Activated T-cell treated with anti-CD3 and anti-CD28 coated beads, Interleukin-2, amount 50 U/mL, for 48 hours (primary cell): ENCODE data around the gene ABI1.

Experiments used
- DNase-seq, 2 experiments: peaks; one replicate each; pipeline ENCODE4 v3.0.0-alpha.2; 2020

ABI1 gene

DNA sequence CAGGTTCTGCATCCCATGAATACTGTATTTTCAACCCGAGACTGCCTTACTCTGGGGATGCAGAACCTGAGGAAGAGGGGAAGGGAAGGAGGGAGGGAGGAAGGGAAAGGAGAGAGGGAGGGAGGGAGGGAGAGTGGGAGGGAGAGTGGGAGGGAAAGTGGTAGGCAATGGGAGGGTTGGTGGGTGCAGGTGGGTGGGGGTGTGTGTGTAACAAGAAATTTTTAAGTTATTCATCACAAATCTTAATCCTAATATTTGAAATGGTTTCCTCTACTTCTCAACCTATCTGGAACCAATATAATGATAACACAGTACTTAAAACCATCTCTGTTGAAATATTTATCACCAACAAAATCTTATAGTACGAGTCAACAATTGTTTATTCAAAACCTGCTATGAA is 95.2 kb downstream of the ABI1 start:
- no peak for DNase-seq

DNA sequence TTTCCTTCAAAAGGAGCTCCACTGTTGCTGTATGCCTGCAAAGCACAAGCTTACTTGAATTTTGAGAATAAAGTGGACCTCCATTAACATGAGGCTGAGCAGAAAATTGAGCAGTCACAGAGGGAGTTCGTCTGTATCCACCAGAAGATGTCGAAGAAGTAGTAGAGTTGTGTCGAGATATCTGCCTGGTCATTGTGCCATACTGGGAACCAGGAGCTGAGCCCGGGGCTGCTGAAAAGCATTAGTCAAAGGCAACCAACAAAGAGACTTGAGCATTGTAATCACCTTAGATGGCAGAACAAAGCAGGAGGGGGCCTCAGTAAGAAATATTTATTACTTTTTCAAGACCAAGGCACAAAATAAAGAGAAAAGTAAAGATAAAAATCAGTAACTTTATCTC is 101.8 kb downstream of the ABI1 start:
- DNase-seq, result no peak

DNA sequence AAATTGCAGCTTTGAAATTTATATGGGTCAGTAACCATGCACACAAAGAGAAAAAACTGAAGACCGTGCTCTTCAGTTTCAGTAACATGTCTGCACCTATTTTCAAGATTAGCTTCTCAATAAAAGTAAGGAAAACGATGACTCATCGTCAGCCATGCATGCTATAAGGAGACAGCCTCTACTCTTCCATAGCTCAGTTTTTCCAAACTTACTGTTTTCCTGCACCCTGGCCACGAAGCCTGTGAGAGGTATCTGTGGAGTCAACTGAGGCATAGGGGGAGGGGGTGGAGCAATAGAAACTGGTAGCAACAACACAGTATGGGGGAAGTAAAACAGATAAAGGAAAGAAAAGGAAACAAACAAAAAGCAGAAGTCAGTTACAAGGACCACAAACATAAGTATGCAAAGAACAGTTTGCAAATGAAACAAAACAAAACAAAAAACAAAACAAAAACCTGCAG is 105.3 kb downstream of the ABI1 start:
- no peak for DNase-seq

DNA sequence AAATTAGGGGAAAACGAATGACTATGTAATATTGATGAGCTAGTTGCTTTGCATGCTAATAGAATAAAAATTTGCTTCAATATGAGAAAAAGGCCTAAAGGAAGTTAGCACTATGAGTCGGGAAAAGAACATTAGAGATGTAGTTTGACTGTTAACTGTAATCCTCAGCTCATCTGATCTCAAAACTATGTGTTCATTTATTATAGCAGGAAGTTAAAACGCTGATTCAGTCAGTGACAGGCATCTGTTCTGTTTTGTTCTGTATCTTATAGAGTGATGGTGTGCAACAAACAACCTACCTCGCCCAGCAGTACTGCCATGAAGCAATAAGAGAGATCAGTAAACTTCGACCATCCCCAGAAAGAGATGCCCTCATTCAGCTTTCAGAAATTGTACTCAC is 114.7 kb downstream of the ABI1 start:
- DNase-seq, result no peak

DNA sequence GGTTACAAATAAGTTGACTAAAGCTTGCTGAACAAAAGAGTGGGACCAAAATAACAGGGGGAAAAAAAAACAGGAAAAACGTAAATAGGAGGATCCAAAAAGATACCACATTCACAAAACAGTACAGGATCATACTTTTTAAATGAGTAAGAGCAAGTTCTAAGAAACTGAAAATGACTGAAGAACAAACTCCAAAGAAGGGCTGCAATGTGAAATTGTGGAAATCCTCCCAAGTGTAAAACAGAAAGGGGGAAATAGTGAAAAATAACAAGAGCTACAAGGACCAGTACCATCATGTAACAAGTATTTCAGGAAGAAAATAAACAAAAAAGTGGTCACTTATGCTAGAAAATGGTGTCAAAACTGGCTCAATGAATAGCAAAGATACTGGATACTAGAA is 116.9 kb downstream of the ABI1 start:
- DNase-seq, result no peak

DNA sequence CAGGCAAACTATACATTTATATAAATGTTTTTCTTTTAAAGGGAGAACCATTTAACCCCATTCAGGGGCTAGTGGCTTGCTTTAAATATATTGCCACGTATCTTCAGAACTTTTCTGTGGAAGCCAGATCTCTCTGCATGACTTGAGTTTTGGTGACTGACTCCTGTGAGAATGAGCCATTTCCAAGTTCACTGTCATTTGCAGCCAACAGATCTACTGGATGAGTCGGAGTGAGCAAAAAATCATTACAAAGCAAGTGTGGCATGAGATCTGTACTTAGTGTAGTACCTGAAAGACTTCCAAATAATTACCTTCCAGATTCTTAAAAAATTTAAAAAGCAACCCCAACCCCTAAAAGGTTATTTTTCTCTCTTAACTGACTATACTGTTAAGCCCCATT is 117.7 kb downstream of the ABI1 start:
- no peak for DNase-seq

DNA sequence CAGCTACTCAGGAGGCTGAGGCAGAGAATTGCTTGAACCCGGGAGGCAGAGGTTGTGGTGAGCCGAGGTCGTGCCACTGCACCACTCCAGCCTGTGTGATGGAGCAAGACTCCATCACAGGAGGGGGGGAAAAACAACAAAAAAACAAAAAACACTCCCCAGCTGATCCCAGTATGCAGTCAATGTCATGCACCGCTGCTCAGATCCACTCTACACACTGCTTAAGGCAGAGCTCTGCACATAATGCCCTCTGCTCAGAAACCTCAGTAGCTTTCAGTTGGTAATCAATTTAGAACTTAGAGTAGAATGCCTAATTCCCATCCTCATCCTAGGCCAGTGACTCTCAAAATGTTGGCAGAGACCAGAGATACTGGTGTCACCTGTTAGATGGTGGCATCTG is 119.4 kb downstream of the ABI1 start:
- DNase-seq, result no peak

DNA sequence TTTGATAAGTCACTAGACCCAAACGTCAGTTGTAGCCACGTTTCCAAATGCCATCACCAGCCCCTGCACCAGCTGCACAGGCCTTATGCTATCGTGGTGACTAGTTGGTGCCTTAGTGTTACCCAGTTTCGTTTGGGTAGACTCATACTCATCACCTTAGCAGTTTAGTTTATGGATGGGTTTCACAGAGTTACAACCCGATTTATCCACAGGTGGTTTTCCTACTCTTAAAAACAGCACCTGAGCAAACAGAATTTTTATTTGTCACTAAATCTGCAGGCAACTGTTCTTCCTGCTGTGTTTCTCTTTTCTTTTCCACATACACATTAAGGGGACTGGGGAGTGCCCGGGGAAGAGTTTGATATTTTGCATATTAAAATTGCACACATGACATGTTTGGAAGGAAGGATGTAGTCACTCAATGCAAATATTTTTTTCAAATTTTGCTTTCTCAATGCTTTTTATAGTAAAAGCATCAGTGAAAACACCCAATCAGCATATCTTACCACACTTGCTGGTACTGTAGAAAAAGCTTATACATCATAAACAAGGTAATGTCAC is 121.6 kb downstream of the ABI1 start:
- DNase-seq, result peak in 1 of 2 experiments; percentile 50

DNA sequence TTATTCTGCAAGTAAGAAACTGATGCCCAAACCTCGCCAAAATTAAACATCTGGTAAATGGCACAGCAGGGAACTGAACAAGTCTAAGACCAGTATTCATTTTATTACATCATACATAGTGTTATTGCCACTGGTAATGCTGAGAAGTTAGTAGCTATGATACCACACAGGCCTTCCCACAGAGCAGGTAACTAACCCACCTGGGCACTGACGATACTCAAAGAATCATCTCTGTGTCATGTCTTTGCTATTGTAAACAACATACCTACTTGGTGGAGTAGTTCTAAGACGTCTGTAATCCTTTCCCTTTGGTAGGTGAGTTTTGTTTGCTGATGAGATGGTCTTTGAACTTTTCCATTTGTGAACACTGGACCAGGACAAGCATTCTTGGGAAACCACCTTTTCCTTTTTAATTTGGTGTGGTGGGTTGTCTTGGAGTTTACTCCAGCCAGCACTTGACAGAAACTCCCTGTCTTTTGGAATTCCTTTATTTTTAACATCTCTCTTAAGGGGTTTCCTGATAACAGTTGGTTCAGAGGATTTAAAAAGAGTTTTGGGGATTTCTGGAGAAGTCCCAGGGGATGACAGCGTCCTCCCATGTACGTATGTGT is 122.4 kb downstream of the ABI1 start:
- no peak for DNase-seq

DNA sequence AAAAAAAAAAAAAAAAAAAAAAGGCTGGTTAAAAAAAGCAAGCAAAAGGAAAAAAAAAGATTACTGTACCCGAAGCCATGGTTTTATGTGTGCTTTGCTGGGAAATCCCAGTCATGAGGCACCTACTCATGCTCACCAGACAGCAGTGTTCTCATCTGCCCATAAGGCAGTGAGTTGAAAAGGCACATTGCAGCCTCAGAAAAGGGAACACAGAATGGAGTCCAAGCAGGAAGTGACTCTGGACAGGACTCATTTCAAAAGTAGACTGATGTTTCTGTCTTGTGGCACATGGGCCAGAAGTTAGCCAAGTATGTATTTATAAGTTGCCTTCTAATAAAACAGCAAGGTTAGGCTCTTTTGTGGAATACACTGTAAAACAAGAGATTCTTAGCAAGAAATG is 123.0 kb downstream of the ABI1 start:
- DNase-seq, result peak; percentile 43 to 56

DNA sequence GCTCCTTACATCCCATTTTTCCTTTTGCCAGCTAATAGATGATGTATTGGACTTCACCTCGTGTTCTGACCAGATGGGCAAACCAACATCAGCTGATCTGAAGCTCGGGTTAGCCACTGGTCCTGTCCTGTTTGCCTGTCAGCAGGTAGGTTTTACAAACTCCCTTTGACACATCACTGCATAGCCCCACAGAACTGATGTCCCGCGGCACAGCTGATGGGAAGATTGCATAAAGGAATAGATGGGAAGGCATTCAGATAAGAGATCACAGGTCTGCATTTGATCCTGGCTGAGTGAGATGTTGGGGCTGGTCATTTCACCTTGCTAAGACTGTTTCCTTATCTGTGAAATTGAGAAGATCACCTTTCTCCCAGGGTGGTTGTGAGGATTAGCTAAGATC is 125.3 kb downstream of the ABI1 start:
- no peak for DNase-seq

DNA sequence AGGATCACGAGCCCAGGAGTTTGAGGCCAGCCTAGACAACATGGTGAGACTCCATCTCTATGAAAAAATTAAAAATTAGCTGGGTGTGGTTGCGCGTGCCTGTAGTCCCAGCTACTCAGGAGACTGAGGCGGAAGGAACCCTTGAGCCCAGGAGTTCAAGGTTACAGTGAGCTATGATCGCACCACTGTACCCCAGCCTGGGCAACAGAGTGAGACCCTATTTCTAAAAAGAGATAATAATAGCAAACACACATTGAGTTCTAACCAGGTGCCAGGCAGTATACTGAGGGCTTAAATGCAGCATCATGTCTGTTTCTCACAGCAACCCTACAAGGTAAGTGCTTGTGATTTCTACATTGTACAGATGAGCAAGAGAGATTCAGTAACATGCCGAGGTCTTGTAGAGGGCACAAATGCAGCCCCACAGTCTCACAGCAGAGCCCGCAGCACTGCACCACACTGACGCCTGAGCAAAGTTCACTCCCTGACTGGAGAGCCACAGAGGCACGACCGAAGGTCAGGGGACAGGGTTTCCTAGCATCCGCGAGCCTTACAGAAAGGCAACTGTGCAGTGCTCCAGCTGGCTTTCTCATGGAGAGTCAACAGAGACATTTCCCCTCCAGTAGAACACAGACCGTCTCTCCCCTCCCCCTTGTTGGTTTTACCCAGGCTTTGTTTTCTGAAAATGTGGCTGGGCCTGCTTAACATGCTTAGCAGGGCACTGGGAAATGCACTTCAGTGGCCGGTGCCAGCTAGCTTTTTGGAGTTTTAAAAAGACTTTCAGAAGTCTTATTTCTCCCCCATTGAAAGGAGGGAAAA is 126.8 kb downstream of the ABI1 start:
- DNase-seq, result no peak

DNA sequence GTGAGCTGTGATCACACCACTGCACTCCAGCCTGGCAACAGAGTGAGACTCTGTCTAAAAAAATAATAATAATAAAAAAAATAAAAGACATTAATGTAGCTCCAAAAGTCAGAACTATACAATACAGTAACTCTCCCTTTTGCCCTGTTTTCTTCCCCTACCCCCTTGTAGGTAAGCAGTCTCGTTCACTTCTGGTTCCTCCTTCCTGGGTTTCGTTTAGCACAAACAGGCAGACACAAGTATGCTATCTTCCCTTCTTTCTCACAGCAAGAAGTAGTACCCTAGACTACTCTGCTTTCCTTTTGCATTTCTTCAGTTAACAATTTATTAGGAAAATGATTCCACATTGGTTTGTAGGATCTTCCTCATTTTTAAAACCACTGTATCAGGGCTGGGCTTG is 130.2 kb downstream of the ABI1 start:
- no peak for DNase-seq

DNA sequence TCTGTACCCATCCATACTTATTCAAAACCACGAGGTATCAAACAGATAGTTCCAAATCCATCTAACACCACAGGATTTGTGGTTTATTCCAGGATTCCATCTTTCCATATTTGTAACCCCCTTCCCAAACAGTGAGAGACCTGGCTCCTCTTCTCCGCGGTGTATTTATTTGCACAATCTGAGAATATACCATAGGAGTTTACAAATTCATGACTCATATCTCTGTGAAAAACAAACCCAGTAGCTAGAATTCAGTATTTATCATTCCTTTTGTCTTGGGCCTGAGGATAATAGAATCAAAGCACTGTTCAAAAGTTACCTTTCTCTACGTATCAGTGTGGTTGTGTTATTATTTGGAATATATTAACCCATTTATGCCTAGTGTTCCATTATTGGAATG is 131.4 kb downstream of the ABI1 start:
- no peak for DNase-seq

DNA sequence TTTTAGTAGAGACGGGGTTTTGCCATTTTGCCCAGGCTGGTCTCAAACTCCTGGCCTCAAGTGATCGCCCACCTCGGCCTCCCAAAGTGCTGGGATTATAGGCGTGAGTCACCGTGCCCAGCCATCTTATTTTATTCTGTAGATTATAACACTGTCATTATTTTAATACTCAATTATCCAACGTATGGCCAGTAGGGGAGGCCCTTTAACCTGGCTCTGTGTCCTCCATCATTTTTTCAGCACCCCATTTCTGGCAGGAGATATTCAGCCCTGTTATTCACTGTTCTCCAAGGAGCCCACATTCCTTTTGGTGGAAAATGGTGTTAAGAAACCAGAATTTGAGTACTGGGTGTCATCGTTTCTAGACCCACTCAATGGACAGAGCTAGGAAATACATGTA is 131.8 kb downstream of the ABI1 start:
- DNase-seq, result no peak

DNA sequence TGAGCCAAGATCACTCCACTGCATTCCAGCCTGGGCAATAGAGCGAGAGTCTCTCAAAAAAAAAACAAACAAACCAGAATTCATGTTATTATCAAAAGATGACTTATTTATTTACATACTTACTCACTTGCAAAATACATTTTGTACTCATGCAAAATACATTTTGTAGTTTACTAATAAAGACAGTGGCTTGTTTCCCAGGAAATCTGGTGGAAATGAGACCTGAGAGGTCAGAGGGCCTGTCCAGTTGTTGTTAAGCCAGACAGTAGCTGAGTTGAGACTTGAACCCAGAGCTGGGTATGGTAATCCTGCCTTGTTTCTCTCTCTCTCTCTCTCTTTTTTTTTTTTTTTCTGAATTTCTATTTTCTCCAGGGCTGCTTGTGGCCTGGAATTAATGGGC is 133.8 kb downstream of the ABI1 start:
- DNase-seq, result no peak

DNA sequence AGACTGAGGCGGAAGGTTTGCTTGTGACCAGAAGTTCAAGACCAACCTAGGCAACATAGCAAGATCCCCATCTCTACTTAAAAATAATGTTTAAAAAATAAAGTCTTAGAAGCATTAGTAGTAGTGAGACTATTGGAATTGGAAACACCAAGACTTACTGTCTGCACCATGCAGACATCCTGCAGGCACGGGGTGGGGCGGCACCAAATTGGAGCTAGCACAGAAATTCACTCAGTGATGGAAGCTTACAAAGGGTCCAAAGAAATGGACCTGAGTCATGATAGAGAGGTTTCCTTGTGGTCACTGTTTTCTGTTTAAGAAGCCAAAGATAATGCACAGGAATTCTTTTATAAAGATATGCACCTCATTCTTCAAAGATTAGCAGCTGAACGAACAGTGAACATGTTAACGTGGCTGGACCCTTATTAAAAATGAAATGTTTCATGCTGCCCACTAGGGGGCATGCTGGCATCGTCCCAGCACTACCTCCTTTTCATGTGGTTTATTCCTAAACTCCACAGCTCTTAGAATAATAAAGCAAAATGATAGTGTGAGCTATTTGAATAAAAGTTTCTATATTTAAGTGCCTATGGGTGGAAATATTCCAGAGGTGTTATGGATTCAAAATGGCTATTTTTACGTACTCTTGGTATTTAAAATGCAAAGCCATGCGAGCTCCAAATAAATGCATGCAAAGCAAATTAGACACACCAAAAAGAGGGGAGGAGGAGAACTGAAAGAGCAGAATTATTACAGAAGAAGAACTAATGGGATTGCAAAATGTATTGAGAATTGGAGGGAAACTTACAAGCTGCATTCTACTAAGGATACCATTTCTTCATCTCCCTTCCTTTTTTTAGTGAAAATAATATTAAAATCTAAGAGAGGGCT is 134.7 kb downstream of the ABI1 start:
- peak in 1 of 2 experiments; percentile 52 for DNase-seq

DNA sequence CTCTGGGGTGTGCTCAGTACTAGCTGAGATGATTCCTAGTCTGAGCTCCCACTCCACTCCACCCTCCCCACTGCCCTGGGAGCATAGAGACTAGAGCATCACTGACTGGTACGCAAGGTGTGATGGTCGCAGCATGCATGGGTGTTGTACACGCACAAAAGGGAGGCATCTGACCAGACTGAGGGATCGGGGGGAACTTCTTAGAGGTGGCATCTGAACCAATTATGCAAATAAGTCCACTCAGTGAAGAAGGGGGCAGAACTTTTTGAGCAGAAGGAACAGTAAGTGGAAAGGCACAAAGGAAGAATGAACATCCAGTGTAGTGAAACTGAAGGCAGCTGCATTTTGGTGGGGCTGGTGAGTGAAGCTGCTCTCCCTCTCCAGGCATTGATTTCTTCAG is 137.7 kb downstream of the ABI1 start:
- no peak for DNase-seq

DNA sequence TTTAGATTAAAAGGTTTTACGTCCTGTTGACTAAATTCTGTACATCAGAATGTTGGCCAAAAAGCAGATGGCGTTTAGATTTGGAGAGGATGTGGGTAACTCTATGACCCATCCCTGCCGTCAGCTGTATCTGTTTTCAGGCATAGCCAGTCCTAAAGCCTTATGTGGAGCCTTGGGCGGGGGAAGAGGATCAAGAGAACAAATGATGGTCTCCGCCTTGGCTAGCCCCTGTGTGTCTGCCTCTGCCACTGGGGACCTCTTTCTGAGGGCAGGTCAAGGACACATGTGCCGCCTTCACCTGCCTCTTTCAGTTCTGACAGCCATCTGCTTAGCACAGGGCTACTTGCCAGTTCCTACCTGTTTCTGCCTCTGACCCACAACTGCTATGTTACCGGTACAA is 139.2 kb downstream of the ABI1 start:
- peak; percentile 48 to 61 for DNase-seq

DNA sequence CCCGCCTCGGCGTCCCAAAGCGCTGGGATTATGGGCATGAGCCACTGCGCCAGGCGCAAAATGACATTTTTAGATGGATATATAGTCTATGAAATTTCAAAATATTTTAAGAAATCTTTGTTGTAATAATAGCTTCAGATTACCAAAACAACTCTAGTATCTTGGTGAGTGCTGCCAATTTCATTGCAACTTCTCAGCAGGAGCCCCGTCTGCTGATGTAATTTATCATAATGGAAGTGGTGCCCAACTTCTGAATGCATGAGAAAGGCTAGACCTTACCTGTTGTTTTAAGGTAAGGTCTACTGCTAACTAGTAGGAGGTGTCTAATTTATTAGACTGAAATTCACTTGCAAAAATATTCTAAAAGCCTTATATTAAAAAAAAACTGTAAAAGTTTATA is 143.3 kb downstream of the ABI1 start:
- DNase-seq, result no peak

DNA sequence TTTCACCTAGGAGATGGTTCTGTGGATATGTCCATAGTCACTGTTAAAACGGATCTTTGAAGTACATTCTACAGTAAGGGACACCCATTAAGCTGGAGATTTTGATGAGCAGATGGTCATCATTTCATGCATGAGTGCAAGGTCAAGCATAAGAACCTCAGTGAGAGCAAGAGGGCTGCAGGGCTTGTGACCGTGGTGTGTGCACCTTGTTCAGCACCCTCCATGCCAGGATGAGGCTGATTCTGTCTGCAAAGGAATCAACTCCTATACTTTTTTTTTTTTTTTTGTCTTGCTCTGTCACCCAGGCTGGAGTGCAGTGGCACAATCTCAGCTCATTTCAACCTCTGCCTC is 145.6 kb downstream of the ABI1 start:
- DNase-seq, result no peak

DNA sequence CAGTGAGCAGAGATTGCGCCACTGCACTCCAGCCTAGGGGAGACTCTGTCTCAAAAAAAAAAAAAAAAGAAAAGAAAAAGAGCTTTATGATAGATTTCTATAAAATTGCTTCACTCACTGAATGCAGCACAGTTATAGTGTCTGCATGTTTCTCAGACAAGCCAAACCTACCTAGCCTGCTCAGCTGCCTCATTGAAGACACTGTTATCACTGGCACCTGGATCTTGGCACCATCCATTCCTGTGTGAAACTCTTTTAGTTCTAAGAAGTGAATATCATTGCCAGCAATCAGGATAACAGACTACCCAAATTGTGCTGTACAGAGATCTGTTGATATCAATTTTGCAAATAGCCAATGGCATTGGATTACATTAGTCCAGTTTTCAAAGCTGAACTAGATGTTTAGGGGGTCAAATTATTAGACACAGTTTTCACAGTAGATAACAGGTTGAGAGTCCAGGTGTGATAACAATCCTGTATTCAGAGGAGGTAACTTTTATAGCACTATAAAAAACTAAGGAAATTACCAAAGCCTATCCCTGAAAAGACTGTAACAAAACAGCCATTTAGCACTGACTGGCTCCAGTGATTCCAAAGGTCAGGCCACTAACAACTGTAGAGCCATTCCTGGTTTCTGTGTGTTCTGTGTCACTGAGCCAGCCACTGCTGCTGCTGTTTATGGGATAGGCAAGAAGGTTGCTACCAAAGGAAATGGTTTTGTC is 146.2 kb downstream of the ABI1 start:
- no peak for DNase-seq

DNA sequence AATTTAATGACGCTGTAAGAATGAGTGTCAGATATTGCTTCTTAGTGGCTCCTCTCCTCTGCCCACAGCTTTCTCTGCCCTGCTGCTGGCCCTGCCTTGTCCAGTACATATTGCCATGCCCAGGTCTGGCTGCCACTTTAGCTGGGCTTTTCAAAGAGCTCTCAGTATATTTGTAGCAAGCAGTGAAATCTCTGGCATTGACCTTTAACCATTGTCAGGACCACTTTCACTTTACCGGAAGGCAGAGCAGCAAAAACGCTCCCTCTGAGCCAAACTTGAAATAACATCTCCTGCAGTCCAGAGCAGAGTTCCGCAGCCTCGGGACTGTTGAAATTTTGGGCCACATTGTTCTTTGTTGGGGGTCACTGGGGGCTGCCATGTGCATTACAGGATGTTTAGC is 149.4 kb downstream of the ABI1 start:
- no peak for DNase-seq
